ENCODE data around the gene CLIC4. TPM values are rescaled to one million over a fixed set of nuclear protein-coding genes. Genes with fewer than 3 reads are reported as not detected.
"Not testable (repeated sequence)": the region's sequence is repeated elsewhere in the genome, so short reads cannot be mapped to it uniquely, and the experiment has no call there.

Gene CLIC4
- total and polyA plus RNA-seq, 4 donors: 97.4 to 245 (median 155) TPM

GRCh38 chr1:24878775-24879742, 133.8 kb downstream of the CLIC4 start:
- Histone ChIP-seq H3K36me3 (ENCODE audit: control insufficient read depth, insufficient read depth, low read length) (no peaks in the 10 kb centered on the region), H3K27ac (ENCODE audit: low read depth, low read length) (no peak overlapping the region), H3K4me1 (ENCODE audit: control insufficient read depth, insufficient read depth, low read length) (no peaks in the 10 kb centered on the region), H3K9me3 (ENCODE audit: control insufficient read depth, insufficient read depth, low read length) (peaks cover 1% of the 10 kb centered on the region), H3K27me3 (ENCODE audit: control insufficient read depth, insufficient read depth, low read length) (peaks cover 6% of the 10 kb centered on the region), H3K4me3 (ENCODE audit: low read depth, low read length) (no peak overlapping the region)
- DNase-seq (ENCODE audit: low read depth in 4 of 6, low spot score in 6 of 6): no peak
- 84% methylated on average over 7 of the region's 7 CpGs for WGBS (ENCODE audit: insufficient coverage)

- peaks cover 1% of the 10 kb centered on the region for H3K9me3 ChIP-seq (ENCODE audit: control insufficient read depth, insufficient read depth, low read length)
- H3K27me3 ChIP-seq (ENCODE audit: control insufficient read depth, insufficient read depth, low read length): no peaks in the 10 kb centered on the region
- H3K27ac ChIP-seq (ENCODE audit: low read depth, low read length): no peak overlapping the region
- DNase-seq (ENCODE audit: low read depth in 4 of 6, low spot score in 6 of 6): no peak
- H3K4me1 ChIP-seq (ENCODE audit: control insufficient read depth, insufficient read depth, low read length): no peaks in the 10 kb centered on the region
- WGBS (ENCODE audit: insufficient coverage): no CpG with 5 or more reads among the region's 1 CpG
- no peaks in the 10 kb centered on the region for H3K36me3 ChIP-seq (ENCODE audit: control insufficient read depth, insufficient read depth, low read length)
- no peak overlapping the region for H3K4me3 ChIP-seq (ENCODE audit: low read depth, low read length)
Observed at GRCh38 chr1:24881034-24881433, 135.8 kb downstream of the CLIC4 start.

GRCh38 chr1:24884751-24885150, 139.5 kb downstream of the CLIC4 start:
- H3K27me3 ChIP-seq (ENCODE audit: control insufficient read depth, insufficient read depth, low read length): peaks cover 2% of the 10 kb centered on the region
- no peak overlapping the region for H3K4me3 ChIP-seq (ENCODE audit: low read depth, low read length)
- H3K27ac ChIP-seq (ENCODE audit: low read depth, low read length): no peak overlapping the region
- H3K4me1 ChIP-seq (ENCODE audit: control insufficient read depth, insufficient read depth, low read length): no peaks in the 10 kb centered on the region
- peaks cover 1% of the 10 kb centered on the region for H3K9me3 ChIP-seq (ENCODE audit: control insufficient read depth, insufficient read depth, low read length)
- no peak for DNase-seq (ENCODE audit: low read depth in 4 of 6, low spot score in 6 of 6)
- H3K36me3 ChIP-seq (ENCODE audit: control insufficient read depth, insufficient read depth, low read length): no peaks in the 10 kb centered on the region

- H3K4me3 ChIP-seq (ENCODE audit: low read depth, low read length): no peak overlapping the region
- WGBS (ENCODE audit: insufficient coverage): 79% methylated on average over 1 of the region's 1 CpG
- H3K9me3 ChIP-seq (ENCODE audit: control insufficient read depth, insufficient read depth, low read length): peaks cover 1% of the 10 kb centered on the region
- no peak for DNase-seq (ENCODE audit: low read depth in 4 of 6, low spot score in 6 of 6)
- no peaks in the 10 kb centered on the region for H3K4me1 ChIP-seq (ENCODE audit: control insufficient read depth, insufficient read depth, low read length)
- peaks cover 2% of the 10 kb centered on the region for H3K27me3 ChIP-seq (ENCODE audit: control insufficient read depth, insufficient read depth, low read length)
- H3K36me3 ChIP-seq (ENCODE audit: control insufficient read depth, insufficient read depth, low read length): no peaks in the 10 kb centered on the region
- H3K27ac ChIP-seq (ENCODE audit: low read depth, low read length): no peak overlapping the region
Observed at GRCh38 chr1:24886241-24886640, 141.0 kb downstream of the CLIC4 start.

- Histone ChIP-seq H3K4me1 (ENCODE audit: control insufficient read depth, insufficient read depth, low read length) (no peaks in the 10 kb centered on the region), H3K27me3 (ENCODE audit: control insufficient read depth, insufficient read depth, low read length) (peaks cover 2% of the 10 kb centered on the region), H3K4me3 (ENCODE audit: low read depth, low read length) (no peak overlapping the region), H3K9me3 (ENCODE audit: control insufficient read depth, insufficient read depth, low read length) (peaks cover 2% of the 10 kb centered on the region), H3K36me3 (ENCODE audit: control insufficient read depth, insufficient read depth, low read length) (no peaks in the 10 kb centered on the region), H3K27ac (ENCODE audit: low read depth, low read length) (no peak overlapping the region)
- 91% methylated on average over 5 of the region's 9 CpGs for WGBS (ENCODE audit: insufficient coverage)
- DNase-seq (ENCODE audit: low read depth in 4 of 6, low spot score in 6 of 6): no peak
Observed at GRCh38 chr1:24888061-24888970, 143.1 kb downstream of the CLIC4 start.

- H3K36me3 ChIP-seq (ENCODE audit: control insufficient read depth, insufficient read depth, low read length): no peaks in the 10 kb centered on the region
- H3K4me1 ChIP-seq (ENCODE audit: control insufficient read depth, insufficient read depth, low read length): no peaks in the 10 kb centered on the region
- DNase-seq (ENCODE audit: low read depth in 4 of 6, low spot score in 6 of 6): no peak
- no peak overlapping the region for H3K4me3 ChIP-seq (ENCODE audit: low read depth, low read length)
- H3K9me3 ChIP-seq (ENCODE audit: control insufficient read depth, insufficient read depth, low read length): peaks cover 2% of the 10 kb centered on the region
- peaks cover 2% of the 10 kb centered on the region for H3K27me3 ChIP-seq (ENCODE audit: control insufficient read depth, insufficient read depth, low read length)
- no peak overlapping the region for H3K27ac ChIP-seq (ENCODE audit: low read depth, low read length)
- WGBS (ENCODE audit: insufficient coverage): 40% methylated on average over 1 of the region's 4 CpGs
Observed at GRCh38 chr1:24888971-24889676, 143.9 kb downstream of the CLIC4 start.

- peaks cover 2% of the 10 kb centered on the region for H3K9me3 ChIP-seq (ENCODE audit: control insufficient read depth, insufficient read depth, low read length)
- no peaks in the 10 kb centered on the region for H3K36me3 ChIP-seq (ENCODE audit: control insufficient read depth, insufficient read depth, low read length)
- DNase-seq (ENCODE audit: low read depth in 4 of 6, low spot score in 6 of 6): no peak
- H3K4me3 ChIP-seq (ENCODE audit: low read depth, low read length): no peak overlapping the region
- peaks cover 2% of the 10 kb centered on the region for H3K27me3 ChIP-seq (ENCODE audit: control insufficient read depth, insufficient read depth, low read length)
- WGBS (ENCODE audit: insufficient coverage): no CpG with 5 or more reads among the region's 2 CpGs
- H3K27ac ChIP-seq (ENCODE audit: low read depth, low read length): no peak overlapping the region
- H3K4me1 ChIP-seq (ENCODE audit: control insufficient read depth, insufficient read depth, low read length): no peaks in the 10 kb centered on the region
Observed at GRCh38 chr1:24890887-24891286, 145.6 kb downstream of the CLIC4 start.

- no CpG with 5 or more reads among the region's 1 CpG for WGBS (ENCODE audit: insufficient coverage)
- not testable (repeated sequence) for H3K9me3 ChIP-seq (ENCODE audit: control insufficient read depth, insufficient read depth, low read length); DNase-seq (ENCODE audit: low read depth in 4 of 6, low spot score in 6 of 6); H3K4me1 ChIP-seq (ENCODE audit: control insufficient read depth, insufficient read depth, low read length); H3K36me3 ChIP-seq (ENCODE audit: control insufficient read depth, insufficient read depth, low read length); H3K4me3 ChIP-seq (ENCODE audit: low read depth, low read length); H3K27me3 ChIP-seq (ENCODE audit: control insufficient read depth, insufficient read depth, low read length); H3K27ac ChIP-seq (ENCODE audit: low read depth, low read length)
Observed at GRCh38 chr1:24891367-24891766, 146.1 kb downstream of the CLIC4 start.
